Activated T-helper 2 cell treated with anti-CD3 and anti-CD28 coated beads, Interferon-gamma antibody, Interleukin-2, Interleukin-4, amounts not matched to agents 10 μg/mL and 5 μg/mL and 100 μg/mL, durations not matched to agents 14 hours and 24 hours and 36 hours (primary cell): ENCODE data around the gene ZNF292. TPM values are rescaled to one million over a fixed set of nuclear protein-coding genes. Genes with fewer than 3 reads are reported as not detected.
A peak's percentile ranks its signal among the peaks of the same experiment; 100 is the strongest.
"Not testable (repeated sequence)": the region's sequence is repeated elsewhere in the genome, so short reads cannot be mapped to it uniquely, and the experiment has no call there.

ENCODE experiments used
- DNase-seq: peaks from one replicate; pipeline ENCODE4 v3.0.0; 2021; ENCODE audit warnings: low spot score
- H3K27ac Mint-ChIP-seq: one replicate; pipeline ENCODE4 v1.8.0; 2021; ENCODE audit warnings: mixed read lengths
- H3K27me3 Mint-ChIP-seq: one replicate; pipeline ENCODE4 v1.8.0; 2021; ENCODE audit warnings: low read depth, mixed read lengths
- H3K36me3 Mint-ChIP-seq: one replicate; pipeline ENCODE4 v1.8.0; 2021; ENCODE audit warnings: low read depth, mixed read lengths
- H3K4me1 Mint-ChIP-seq: one replicate; pipeline ENCODE4 v1.8.0; 2021; ENCODE audit warnings: low read depth, mixed read lengths
- H3K4me3 Mint-ChIP-seq: one replicate; pipeline ENCODE4 v1.8.0; 2021; ENCODE audit warnings: low read depth, mild to moderate bottlenecking, moderate library complexity, mixed read lengths
- H3K9me3 Mint-ChIP-seq: one replicate; pipeline ENCODE4 v1.8.0; 2021; ENCODE audit warnings: mixed read lengths
- intact Hi-C: fragments of 100-400 bp; cut with micrococcal nuclease; formaldehyde crosslinking; loops from one replicate; pipeline ENCODE4 v1.15.1; 2023
- total RNA-seq: library from RNA; stranded (reverse); gene quantifications from 2 replicates; pipeline ENCODE4 v1.2.3, GENCODE V29; 2022

The ZNF292 gene
- total RNA-seq, 1 donor from 2014 or later = 56.2 TPM

DNA sequence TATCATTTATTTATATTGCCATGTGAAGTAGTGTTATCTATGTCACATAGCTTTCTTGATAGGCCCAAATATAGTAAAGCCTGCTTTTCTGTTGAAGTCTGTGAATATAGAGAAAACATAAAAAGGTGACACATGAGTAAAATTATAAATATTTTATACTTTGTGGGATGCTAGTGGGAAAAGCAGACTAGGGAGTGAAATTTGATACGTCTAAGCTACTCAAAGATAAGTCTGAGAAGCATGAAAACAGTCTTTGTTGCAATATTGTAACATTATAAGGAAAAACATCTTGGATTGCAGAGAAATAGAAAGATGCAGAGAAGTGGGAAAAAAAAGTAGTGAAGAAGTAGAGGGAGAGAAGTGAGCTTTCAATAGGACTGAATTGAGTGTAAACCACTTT lies 75.4 kb downstream of the ZNF292 start:
- intact Hi-C loops = loop anchor here (5.0 kb wide), 2 partner anchors 34 to 74 kb away; partner anchors contain the start of gene ZNF292
- DNase-seq = no peak
- Mint-ChIP-seq H3K27ac (no peak overlapping the region), H3K36me3 (peaks cover 44% of the 10 kb centered on the region), H3K4me1 (peaks cover 13% of the 10 kb centered on the region), H3K27me3 (no peaks in the 10 kb centered on the region), H3K4me3 (no peak overlapping the region), H3K9me3 (no peaks in the 10 kb centered on the region)

DNA sequence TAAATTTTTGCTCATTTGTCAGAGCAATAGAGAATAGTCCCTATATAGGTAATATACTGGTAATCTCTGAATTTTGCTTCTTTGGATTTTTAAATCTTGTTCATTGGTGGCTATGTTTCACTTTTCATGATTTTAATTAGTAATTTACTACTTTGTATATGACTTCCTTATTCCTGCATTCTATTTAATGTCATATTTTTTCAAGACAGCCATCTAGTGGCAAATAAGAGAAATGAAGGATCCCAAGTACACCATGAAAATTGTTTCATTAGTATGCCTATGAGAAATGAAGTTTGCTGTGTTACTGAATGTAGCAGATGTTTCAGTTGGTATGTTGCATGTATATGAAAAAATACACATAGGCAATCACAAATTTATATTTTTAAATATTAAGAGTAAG lies 82.4 kb downstream of the ZNF292 start:
- no peak for DNase-seq
- Mint-ChIP-seq H3K36me3 (peaks cover 51% of the 10 kb centered on the region), H3K27me3 (no peaks in the 10 kb centered on the region), H3K4me3 (no peak overlapping the region), H3K27ac (no peak overlapping the region), H3K9me3 (no peaks in the 10 kb centered on the region), H3K4me1 (peaks cover 6% of the 10 kb centered on the region)
- intact Hi-C loops = loop anchor here (5.0 kb wide), 1 partner anchor 101 kb away; no protein-coding TSS in a partner anchor

DNA sequence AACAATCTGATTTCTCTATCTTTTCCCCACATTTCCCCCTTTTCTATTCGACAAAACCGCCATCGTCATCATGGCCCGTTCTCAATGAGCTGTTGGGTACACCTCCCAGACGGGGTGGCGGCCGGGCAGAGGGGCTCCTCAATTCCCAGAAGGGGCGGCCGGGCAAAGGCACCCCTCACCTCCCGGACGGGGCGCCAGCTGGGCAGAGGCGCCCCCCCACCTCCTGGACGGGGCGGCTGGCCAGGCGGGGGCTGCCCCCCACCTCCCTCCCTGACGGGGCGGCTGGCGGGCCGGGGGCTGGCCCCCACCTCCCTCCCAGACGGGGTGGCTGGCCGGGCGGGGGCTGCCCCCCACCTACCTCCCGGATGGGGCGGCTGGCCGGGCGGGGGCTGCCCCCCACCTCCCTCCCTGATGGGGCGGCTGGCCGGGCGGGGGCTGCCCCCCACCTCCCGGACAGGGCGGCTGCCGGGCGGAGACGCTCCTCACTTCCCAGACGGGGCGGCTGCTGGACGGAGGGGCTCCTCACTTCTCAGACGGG lies 83.8 kb downstream of the ZNF292 start:
- H3K27me3 Mint-ChIP-seq, H3K4me3 Mint-ChIP-seq, H3K27ac Mint-ChIP-seq, H3K9me3 Mint-ChIP-seq, H3K4me1 Mint-ChIP-seq, DNase-seq: not testable (repeated sequence)
- intact Hi-C loops = loop anchor here (5.0 kb wide), 1 partner anchor 102 kb away; no protein-coding TSS in a partner anchor
- H3K36me3 Mint-ChIP-seq = peaks cover 56% of the 10 kb centered on the region

DNA sequence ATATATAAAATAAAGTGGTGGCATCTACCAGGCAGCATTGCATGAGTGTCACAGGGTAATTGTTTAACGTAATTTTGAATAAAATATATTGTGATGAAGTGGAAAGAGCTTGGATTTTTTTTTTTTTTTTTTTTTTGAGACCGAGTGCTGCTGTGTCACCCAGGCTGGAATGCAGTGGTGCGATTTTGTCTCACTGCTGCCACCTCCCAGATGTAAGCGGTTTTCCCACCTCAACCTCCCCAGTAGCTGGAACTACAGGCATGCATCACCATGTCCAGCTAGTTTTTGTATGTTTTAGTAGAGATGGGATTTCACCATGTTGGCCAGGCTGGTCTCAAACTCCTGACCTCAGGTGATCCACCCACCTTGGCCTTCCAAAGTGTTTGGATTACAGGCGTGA lies 85.9 kb downstream of the ZNF292 start:
- H3K27ac Mint-ChIP-seq = no peak overlapping the region
- DNase-seq = no peak
- no peak overlapping the region for H3K4me3 Mint-ChIP-seq
- H3K36me3 Mint-ChIP-seq = peaks cover 51% of the 10 kb centered on the region
- H3K9me3 Mint-ChIP-seq = no peaks in the 10 kb centered on the region
- peaks cover 4% of the 10 kb centered on the region for H3K4me1 Mint-ChIP-seq
- intact Hi-C loops = no loop called here
- no peaks in the 10 kb centered on the region for H3K27me3 Mint-ChIP-seq

DNA sequence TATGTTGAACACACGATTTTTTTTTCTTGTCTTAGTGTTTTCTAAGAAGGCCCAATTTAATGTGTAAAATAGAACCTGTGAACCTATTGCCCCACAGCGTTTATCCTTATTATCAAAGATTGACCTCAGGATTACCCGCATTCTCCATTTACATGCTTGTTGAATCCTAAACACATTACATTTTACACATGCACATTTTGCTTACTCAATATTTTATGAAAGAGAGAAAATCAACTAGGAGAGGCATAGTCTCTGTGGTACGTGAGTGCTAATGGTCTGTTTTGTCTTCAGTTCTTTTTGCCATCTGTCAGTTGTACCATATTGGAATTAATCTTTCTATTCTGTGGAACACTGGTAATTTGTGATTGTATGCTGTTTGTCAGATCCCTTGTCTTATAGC lies 86.9 kb downstream of the ZNF292 start:
- H3K27me3 Mint-ChIP-seq = no peaks in the 10 kb centered on the region
- H3K27ac Mint-ChIP-seq = peak overlapping the region; percentile 28
- peaks cover 56% of the 10 kb centered on the region for H3K36me3 Mint-ChIP-seq
- no peak overlapping the region for H3K4me3 Mint-ChIP-seq
- peaks cover 4% of the 10 kb centered on the region for H3K4me1 Mint-ChIP-seq
- DNase-seq = no peak
- intact Hi-C loops = no loop called here
- no peaks in the 10 kb centered on the region for H3K9me3 Mint-ChIP-seq

DNA sequence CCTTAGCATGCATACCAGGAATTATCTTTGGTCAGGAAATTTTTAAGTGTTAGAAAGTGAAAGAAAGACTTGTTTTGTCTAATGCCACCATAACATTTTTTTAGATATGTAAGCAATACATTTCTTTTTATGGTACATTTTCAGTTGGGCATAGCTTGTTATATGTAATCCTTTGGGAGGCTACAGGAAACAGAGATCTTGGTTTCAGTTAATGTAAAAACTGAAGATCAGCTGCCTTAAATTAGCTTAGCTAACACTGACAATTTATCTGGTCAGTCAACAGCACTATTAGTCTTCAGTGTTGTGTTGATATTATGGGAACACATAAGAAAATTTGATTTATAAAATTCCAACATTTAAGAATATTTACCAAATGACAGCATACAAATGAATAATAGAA lies 88.4 kb downstream of the ZNF292 start:
- Mint-ChIP-seq H3K27me3 (no peaks in the 10 kb centered on the region), H3K36me3 (peaks cover 57% of the 10 kb centered on the region), H3K4me3 (no peak overlapping the region), H3K9me3 (no peaks in the 10 kb centered on the region), H3K27ac (peak overlapping the region; percentile 21), H3K4me1 (peaks cover 4% of the 10 kb centered on the region)
- intact Hi-C loops = no loop called here
- DNase-seq = no peak

DNA sequence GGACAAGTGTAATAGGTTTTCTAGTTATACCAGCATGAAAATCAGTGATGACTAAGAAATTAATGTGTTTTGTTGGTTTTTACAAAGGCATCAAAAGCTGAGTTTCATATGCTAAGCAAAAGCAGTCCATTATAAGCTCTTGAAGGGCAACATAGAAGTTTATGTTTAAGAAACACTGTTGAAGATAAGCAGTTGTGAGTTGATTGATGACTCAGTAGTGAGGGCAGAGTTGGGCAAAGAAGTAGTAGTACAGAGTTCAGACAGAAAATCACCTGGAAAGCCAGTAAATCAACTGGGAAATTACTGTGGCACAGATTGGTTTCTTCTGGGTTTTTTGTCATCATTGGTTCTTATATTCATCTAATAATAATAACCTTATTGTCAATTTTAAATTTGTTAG lies 89.0 kb downstream of the ZNF292 start:
- Mint-ChIP-seq H3K9me3 (no peaks in the 10 kb centered on the region), H3K36me3 (peaks cover 62% of the 10 kb centered on the region), H3K27ac (peak overlapping the region; percentile 21), H3K4me1 (peaks cover 4% of the 10 kb centered on the region), H3K27me3 (no peaks in the 10 kb centered on the region), H3K4me3 (no peak overlapping the region)
- DNase-seq = no peak
- intact Hi-C loops = no loop called here

DNA sequence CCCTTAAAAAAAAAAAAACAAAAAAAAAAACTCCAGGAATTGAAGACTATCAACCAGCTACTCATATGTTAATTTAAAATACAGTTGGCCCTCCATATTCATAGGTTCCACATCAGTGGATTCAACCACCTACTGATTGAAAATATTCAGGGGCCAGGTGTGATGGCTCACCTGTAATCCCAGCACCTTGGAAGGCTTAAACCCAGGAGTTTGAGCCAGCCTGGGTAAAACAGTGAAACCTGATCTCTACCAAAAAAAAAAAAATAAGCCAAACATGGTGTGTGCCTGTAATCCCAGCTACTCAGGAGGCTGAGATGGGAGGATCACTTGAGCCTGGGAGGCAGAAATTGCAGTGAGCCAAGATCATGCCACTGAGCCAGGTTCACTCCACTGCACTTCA lies 94.7 kb downstream of the ZNF292 start:
- Mint-ChIP-seq H3K4me1 (peaks cover 8% of the 10 kb centered on the region), H3K4me3 (no peak overlapping the region), H3K27me3 (no peaks in the 10 kb centered on the region), H3K27ac (no peak overlapping the region), H3K36me3 (peaks cover 83% of the 10 kb centered on the region), H3K9me3 (peaks cover 6% of the 10 kb centered on the region)
- intact Hi-C loops = no loop called here
- no peak for DNase-seq

DNA sequence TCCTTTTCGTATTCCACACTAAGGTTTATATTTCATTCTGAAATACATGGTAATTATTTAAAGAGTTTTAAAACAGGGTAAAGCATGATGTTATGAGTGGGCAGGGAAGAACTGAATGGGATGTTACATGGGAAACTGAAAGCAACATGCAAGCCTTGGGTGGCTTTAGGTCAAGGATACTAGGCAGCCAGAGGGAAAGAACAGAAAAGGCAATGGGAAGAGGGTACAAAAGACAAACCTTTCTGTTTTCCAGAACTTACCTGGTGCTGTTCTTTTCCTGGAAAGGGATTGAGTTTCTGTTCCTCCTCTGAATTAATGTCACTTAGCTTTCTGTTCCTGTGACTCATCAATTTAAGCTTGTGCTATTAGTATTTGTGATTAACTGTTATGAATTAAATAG lies 95.9 kb downstream of the ZNF292 start:
- Mint-ChIP-seq H3K4me3 (no peak overlapping the region), H3K9me3 (peaks cover 9% of the 10 kb centered on the region), H3K36me3 (peaks cover 94% of the 10 kb centered on the region), H3K4me1 (peaks cover 8% of the 10 kb centered on the region), H3K27ac (peak overlapping the region; percentile 63), H3K27me3 (no peaks in the 10 kb centered on the region)
- no peak for DNase-seq
- intact Hi-C loops = no loop called here

DNA sequence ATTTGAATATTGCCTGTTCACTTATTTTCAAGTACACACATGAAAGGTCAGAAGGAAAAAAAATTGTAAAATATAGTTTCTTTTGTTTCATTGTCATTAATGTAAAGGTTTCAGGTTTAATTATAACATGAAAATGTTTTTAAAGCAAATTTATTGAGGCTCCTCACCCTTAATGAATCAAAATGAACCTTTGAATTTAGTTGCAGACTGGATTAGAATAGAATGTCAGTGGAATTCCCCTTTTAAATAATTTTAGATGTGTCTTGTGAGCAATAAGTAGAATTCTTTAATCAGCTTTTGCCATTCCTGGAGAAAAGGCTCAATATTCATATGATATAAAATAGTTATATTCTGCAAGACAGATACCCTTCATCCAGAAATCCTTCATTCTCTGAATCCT lies 96.4 kb downstream of the ZNF292 start:
- Mint-ChIP-seq H3K9me3 (peaks cover 14% of the 10 kb centered on the region), H3K4me3 (no peak overlapping the region), H3K27ac (no peak overlapping the region), H3K27me3 (no peaks in the 10 kb centered on the region), H3K4me1 (peaks cover 8% of the 10 kb centered on the region), H3K36me3 (peaks cover 94% of the 10 kb centered on the region)
- no peak for DNase-seq
- intact Hi-C loops = no loop called here

DNA sequence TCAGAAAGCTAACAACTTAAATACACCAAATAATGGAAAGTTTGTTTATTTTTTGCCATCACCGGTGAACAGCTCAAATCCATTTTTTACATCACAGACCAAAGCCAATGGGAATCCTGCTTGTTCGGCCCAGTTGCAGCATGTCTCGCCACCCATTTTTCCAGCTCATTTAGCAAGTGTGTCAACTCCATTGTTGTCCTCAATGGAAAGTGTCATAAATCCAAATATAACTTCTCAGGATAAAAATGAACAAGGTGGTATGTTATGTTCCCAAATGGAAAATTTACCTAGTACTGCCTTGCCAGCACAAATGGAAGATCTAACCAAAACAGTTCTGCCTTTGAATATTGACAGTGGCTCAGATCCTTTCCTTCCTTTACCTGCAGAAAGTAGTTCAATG lies 101.7 kb downstream of the ZNF292 start:
- Mint-ChIP-seq H3K36me3 (peaks cover 90% of the 10 kb centered on the region), H3K27ac (no peak overlapping the region), H3K4me3 (no peak overlapping the region), H3K27me3 (no peaks in the 10 kb centered on the region), H3K4me1 (peaks cover 2% of the 10 kb centered on the region), H3K9me3 (peaks cover 28% of the 10 kb centered on the region)
- no peak for DNase-seq
- intact Hi-C loops = no loop called here

DNA sequence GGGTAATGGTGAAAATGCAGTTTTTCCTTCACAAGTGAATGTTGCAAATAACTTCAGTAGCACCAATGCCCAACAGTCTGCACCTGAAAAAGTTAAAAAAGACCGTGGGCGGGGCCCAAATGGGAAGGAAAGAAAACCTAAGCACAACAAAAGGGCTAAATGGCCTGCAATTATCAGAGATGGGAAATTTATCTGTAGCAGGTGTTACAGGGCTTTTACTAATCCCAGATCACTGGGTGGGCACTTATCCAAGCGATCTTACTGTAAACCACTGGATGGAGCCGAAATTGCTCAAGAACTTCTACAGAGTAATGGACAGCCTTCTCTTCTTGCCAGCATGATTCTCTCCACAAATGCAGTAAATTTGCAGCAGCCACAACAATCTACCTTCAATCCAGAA lies 102.2 kb downstream of the ZNF292 start:
- DNase-seq = no peak
- intact Hi-C loops = no loop called here
- peaks cover 2% of the 10 kb centered on the region for H3K4me1 Mint-ChIP-seq
- no peak overlapping the region for H3K4me3 Mint-ChIP-seq
- peaks cover 28% of the 10 kb centered on the region for H3K9me3 Mint-ChIP-seq
- no peaks in the 10 kb centered on the region for H3K27me3 Mint-ChIP-seq
- no peak overlapping the region for H3K27ac Mint-ChIP-seq
- peaks cover 85% of the 10 kb centered on the region for H3K36me3 Mint-ChIP-seq

DNA sequence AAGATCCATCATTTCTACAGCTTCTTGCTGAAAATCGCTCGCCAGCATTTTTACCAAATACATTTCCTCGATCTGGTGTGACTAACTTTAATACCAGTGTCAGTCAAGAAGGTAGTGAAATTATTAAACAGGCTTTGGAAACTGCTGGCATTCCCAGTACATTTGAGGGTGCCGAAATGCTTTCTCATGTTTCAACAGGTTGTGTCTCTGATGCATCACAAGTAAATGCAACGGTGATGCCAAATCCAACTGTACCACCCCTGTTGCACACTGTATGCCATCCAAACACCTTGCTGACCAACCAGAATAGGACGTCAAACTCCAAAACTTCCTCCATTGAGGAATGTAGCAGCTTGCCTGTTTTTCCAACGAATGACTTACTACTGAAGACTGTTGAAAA lies 102.6 kb downstream of the ZNF292 start:
- no peak overlapping the region for H3K4me3 Mint-ChIP-seq
- H3K27ac Mint-ChIP-seq = no peak overlapping the region
- peaks cover 2% of the 10 kb centered on the region for H3K4me1 Mint-ChIP-seq
- H3K9me3 Mint-ChIP-seq = peaks cover 28% of the 10 kb centered on the region
- H3K36me3 Mint-ChIP-seq = peaks cover 81% of the 10 kb centered on the region
- DNase-seq = no peak
- no peaks in the 10 kb centered on the region for H3K27me3 Mint-ChIP-seq
- intact Hi-C loops = no loop called here

DNA sequence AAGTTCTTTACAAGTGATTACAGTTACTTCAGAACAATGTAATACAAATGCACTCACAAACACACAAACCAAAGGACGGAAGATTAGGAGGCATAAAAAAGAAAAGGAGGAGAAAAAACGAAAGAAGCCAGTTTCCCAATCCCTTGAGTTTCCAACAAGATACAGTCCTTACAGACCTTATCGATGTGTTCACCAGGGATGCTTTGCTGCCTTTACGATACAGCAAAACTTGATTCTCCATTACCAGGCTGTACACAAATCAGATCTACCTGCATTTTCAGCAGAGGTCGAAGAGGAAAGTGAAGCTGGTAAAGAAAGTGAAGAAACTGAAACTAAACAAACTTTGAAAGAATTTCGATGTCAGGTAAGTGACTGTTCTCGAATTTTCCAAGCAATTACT lies 104.4 kb downstream of the ZNF292 start:
- intact Hi-C loops = no loop called here
- H3K4me3 Mint-ChIP-seq = no peak overlapping the region
- no peaks in the 10 kb centered on the region for H3K27me3 Mint-ChIP-seq
- H3K27ac Mint-ChIP-seq = no peak overlapping the region
- H3K36me3 Mint-ChIP-seq = peaks cover 68% of the 10 kb centered on the region
- H3K9me3 Mint-ChIP-seq = peaks cover 25% of the 10 kb centered on the region
- H3K4me1 Mint-ChIP-seq = peaks cover 2% of the 10 kb centered on the region
- DNase-seq = no peak
